ENCODE results near the gene LPAR5. TPM values are rescaled to one million over a fixed set of nuclear protein-coding genes. Genes with fewer than 3 reads are reported as not detected.
A peak's percentile ranks its signal among the peaks of the same experiment; 100 is the strongest.

LPAR5 gene
- total and polyA plus RNA-seq, 4 donors, result 0.58 to 2.0 (median 1.1) TPM

- WGBS, result 42% methylated on average over 17 of the region's 17 CpGs
Observed at GRCh38 chr12:6613015-6613775, 22.6 kb downstream of the LPAR5 start.

DNA sequence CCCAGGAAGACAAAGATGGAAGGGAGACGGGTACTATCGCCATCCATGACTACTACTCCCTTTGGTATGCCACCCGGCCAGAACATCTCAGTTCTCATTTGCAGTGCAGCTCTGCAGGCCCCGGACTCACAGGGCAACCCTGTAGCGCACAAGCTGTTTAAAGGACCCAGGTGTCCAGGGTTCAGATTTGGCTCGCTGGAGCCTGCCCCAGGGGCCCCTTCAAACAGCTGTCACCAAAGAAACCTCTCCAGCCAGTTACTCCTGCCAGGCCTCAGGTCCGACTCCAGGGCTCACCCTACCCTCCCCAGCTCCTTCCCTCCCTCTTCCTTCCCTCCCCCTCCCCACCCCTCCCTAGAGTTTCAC lies 23.1 kb downstream of the LPAR5 start:
- no peaks in the 10 kb centered on the region for H3K27me3 ChIP-seq (ENCODE audit: control insufficient read depth in 4 of 4, insufficient read depth in 4 of 4, low read length in 3 of 4)
- H3K36me3 ChIP-seq (ENCODE audit: control insufficient read depth in 4 of 4, insufficient read depth in 3 of 4, low read depth in 1 of 4, low read length in 3 of 4), result no peaks in the 10 kb centered on the region
- 68% methylated on average over 7 of the region's 7 CpGs for WGBS
- DNase-seq (ENCODE audit: low spot score), result no peak
- peaks cover 13 to 19% (median 16%) of the 10 kb centered on the region in 4 donors for H3K4me1 ChIP-seq (ENCODE audit: control insufficient read depth in 4 of 4, insufficient read depth in 4 of 4, low read length in 3 of 4)
- no peak overlapping the region for H3K4me3 ChIP-seq (ENCODE audit: low read depth in 1 of 3, low read length in 3 of 3)
- H3K27ac ChIP-seq (ENCODE audit: low read depth in 1 of 2, low read length in 2 of 2), result peak overlapping the region in 1 of 2 donors; percentile 61
- H3K9me3 ChIP-seq (ENCODE audit: control insufficient read depth in 4 of 4, low read length in 3 of 4), result no peaks in the 10 kb centered on the region
- H3K9ac ChIP-seq (ENCODE audit: low read depth in 1 of 2, low read length in 2 of 2), result no peak overlapping the region
- TF ChIP-seq, protein P1, sequence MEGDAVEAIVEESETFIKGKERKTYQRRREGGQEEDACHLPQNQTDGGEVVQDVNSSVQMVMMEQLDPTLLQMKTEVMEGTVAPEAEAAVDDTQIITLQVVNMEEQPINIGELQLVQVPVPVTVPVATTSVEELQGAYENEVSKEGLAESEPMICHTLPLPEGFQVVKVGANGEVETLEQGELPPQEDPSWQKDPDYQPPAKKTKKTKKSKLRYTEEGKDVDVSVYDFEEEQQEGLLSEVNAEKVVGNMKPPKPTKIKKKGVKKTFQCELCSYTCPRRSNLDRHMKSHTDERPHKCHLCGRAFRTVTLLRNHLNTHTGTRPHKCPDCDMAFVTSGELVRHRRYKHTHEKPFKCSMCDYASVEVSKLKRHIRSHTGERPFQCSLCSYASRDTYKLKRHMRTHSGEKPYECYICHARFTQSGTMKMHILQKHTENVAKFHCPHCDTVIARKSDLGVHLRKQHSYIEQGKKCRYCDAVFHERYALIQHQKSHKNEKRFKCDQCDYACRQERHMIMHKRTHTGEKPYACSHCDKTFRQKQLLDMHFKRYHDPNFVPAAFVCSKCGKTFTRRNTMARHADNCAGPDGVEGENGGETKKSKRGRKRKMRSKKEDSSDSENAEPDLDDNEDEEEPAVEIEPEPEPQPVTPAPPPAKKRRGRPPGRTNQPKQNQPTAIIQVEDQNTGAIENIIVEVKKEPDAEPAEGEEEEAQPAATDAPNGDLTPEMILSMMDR (IDR thresholded peaks at IDR 0.05; ENCODE audit: low read depth, low read length, missing input control), result no peak
- TF ChIP-seq TAF1 (conservative IDR thresholded peaks at IDR 0.05), result no peak
- no peak for TF ChIP-seq FOXA1 (IDR thresholded peaks at IDR 0.05)
- TF ChIP-seq JUND (IDR thresholded peaks at IDR 0.05), result no peak
- TF ChIP-seq, protein P2, sequence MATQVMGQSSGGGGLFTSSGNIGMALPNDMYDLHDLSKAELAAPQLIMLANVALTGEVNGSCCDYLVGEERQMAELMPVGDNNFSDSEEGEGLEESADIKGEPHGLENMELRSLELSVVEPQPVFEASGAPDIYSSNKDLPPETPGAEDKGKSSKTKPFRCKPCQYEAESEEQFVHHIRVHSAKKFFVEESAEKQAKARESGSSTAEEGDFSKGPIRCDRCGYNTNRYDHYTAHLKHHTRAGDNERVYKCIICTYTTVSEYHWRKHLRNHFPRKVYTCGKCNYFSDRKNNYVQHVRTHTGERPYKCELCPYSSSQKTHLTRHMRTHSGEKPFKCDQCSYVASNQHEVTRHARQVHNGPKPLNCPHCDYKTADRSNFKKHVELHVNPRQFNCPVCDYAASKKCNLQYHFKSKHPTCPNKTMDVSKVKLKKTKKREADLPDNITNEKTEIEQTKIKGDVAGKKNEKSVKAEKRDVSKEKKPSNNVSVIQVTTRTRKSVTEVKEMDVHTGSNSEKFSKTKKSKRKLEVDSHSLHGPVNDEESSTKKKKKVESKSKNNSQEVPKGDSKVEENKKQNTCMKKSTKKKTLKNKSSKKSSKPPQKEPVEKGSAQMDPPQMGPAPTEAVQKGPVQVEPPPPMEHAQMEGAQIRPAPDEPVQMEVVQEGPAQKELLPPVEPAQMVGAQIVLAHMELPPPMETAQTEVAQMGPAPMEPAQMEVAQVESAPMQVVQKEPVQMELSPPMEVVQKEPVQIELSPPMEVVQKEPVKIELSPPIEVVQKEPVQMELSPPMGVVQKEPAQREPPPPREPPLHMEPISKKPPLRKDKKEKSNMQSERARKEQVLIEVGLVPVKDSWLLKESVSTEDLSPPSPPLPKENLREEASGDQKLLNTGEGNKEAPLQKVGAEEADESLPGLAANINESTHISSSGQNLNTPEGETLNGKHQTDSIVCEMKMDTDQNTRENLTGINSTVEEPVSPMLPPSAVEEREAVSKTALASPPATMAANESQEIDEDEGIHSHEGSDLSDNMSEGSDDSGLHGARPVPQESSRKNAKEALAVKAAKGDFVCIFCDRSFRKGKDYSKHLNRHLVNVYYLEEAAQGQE (IDR thresholded peaks at IDR 0.05), result no peak
- no peak for TF ChIP-seq RAD21 (IDR thresholded peaks at IDR 0.05)
- no peak for TF ChIP-seq HNF4A (conservative IDR thresholded peaks at IDR 0.05)
- no peak for TF ChIP-seq HNF4G (IDR thresholded peaks at IDR 0.05)
- TF ChIP-seq EGR1 (IDR thresholded peaks at IDR 0.05; ENCODE audit: low read depth in 2 of 2), result no peak

More at GRCh38 chr12:6613015-6613775, 22.6 kb downstream of the LPAR5 start:
- Histone ChIP-seq H3K27me3 (ENCODE audit: control insufficient read depth in 4 of 4, insufficient read depth in 4 of 4, low read length in 3 of 4) (no peaks in the 10 kb centered on the region), H3K9ac (ENCODE audit: low read depth in 1 of 2, low read length in 2 of 2) (no peak overlapping the region), H3K36me3 (ENCODE audit: control insufficient read depth in 4 of 4, insufficient read depth in 3 of 4, low read depth in 1 of 4, low read length in 3 of 4) (no peaks in the 10 kb centered on the region), H3K27ac (ENCODE audit: low read depth in 1 of 2, low read length in 2 of 2) (peak overlapping the region; percentile 36 to 61), H3K9me3 (ENCODE audit: control insufficient read depth in 4 of 4, low read length in 3 of 4) (no peaks in the 10 kb centered on the region), H3K4me1 (ENCODE audit: control insufficient read depth in 4 of 4, insufficient read depth in 4 of 4, low read length in 3 of 4) (peaks cover 13 to 19% (median 16%) of the 10 kb centered on the region in 4 donors), H3K4me3 (ENCODE audit: low read depth in 1 of 3, low read length in 3 of 3) (no peak overlapping the region)
- peak; percentile 65 for DNase-seq (ENCODE audit: low spot score)
- no peak for TF ChIP-seq JUND (IDR thresholded peaks at IDR 0.05)
- TF ChIP-seq RAD21 (IDR thresholded peaks at IDR 0.05), result no peak
- TF ChIP-seq NR2F2 (IDR thresholded peaks at IDR 0.05), result no peak
- no peak for TF ChIP-seq HNF4A (conservative IDR thresholded peaks at IDR 0.05)
- no peak for TF ChIP-seq SP1 (IDR thresholded peaks at IDR 0.05)
- TF ChIP-seq, protein P1 (IDR thresholded peaks at IDR 0.05; ENCODE audit: low read depth, low read length, missing input control), result no peak
- no peak for TF ChIP-seq YY1 (IDR thresholded peaks at IDR 0.05)
- TF ChIP-seq, protein P2 (IDR thresholded peaks at IDR 0.05), result no peak
- TF ChIP-seq, protein P3, sequence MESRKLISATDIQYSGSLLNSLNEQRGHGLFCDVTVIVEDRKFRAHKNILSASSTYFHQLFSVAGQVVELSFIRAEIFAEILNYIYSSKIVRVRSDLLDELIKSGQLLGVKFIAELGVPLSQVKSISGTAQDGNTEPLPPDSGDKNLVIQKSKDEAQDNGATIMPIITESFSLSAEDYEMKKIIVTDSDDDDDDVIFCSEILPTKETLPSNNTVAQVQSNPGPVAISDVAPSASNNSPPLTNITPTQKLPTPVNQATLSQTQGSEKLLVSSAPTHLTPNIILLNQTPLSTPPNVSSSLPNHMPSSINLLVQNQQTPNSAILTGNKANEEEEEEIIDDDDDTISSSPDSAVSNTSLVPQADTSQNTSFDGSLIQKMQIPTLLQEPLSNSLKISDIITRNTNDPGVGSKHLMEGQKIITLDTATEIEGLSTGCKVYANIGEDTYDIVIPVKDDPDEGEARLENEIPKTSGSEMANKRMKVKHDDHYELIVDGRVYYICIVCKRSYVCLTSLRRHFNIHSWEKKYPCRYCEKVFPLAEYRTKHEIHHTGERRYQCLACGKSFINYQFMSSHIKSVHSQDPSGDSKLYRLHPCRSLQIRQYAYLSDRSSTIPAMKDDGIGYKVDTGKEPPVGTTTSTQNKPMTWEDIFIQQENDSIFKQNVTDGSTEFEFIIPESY (IDR thresholded peaks at IDR 0.05), result no peak
- no peak for TF ChIP-seq RXRA (IDR thresholded peaks at IDR 0.05)
- no peak for TF ChIP-seq TAF1 (conservative IDR thresholded peaks at IDR 0.05)

Measured in liver (tissue), 9 donors.